HUES48 (cell line): ENCODE data around the gene ZNF765.
"Not testable (repeated sequence)": the region's sequence is repeated elsewhere in the genome, so short reads cannot be mapped to it uniquely, and the experiment has no call there.

ENCODE experiments used
- H3K27ac ChIP-seq: one replicate; pipeline ENCODE4 v1.7.0; 2013; ENCODE audit warnings: low read depth, low read length, inconsistent platforms
- H3K27me3 ChIP-seq: 2 replicates; pipeline ENCODE4 v1.6.1; 2013; ENCODE audit warnings: mild to moderate bottlenecking, low read length; ENCODE audit not compliant: control insufficient read depth, insufficient read depth
- H3K36me3 ChIP-seq: 2 replicates; pipeline ENCODE4 v1.6.1; 2013; ENCODE audit warnings: low read length; ENCODE audit not compliant: control insufficient read depth, insufficient read depth
- H3K4me1 ChIP-seq: 2 replicates; pipeline ENCODE4 v1.6.1; 2013; ENCODE audit warnings: mild to moderate bottlenecking, low read length; ENCODE audit not compliant: control insufficient read depth, insufficient read depth
- H3K4me3 ChIP-seq: 2 replicates; pipeline ENCODE4 v1.5.1; 2013; ENCODE audit warnings: mild to moderate bottlenecking, low read depth, low read length
- H3K9ac ChIP-seq: 2 replicates; pipeline ENCODE4 v1.6.1; 2013; ENCODE audit warnings: mild to moderate bottlenecking, low read depth, low read length, moderate library complexity
- H3K9me3 ChIP-seq: 2 replicates; pipeline ENCODE4 v1.6.1; 2013; ENCODE audit warnings: low read length; ENCODE audit not compliant: control insufficient read depth, insufficient read depth

The ZNF765 gene

DNA sequence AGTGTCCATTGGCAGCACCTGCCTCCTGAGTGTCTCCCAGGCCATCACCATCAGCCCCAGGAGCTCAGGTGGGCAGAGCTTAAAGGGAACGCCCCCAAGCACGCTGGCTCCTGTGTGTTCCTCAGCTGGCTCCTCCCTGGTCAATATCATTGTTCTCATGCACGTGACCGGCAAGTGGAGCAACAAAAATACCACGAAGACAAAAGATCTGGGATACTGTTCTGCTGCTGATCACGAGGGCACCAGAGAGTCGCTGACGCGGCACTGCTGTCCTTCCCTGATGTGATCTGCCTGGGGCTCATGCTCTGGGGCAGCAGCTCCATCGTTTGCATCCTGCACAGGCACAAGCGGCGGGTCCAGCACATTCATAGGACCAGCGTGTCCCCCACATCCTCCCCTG lies 28.1 kb downstream of the ZNF765 start:
- not testable (repeated sequence) for H3K27me3 ChIP-seq, H3K4me3 ChIP-seq, H3K9me3 ChIP-seq, H3K36me3 ChIP-seq, H3K27ac ChIP-seq, H3K9ac ChIP-seq, H3K4me1 ChIP-seq

- H3K9me3 ChIP-seq, H3K9ac ChIP-seq, H3K27me3 ChIP-seq, H3K36me3 ChIP-seq, H3K27ac ChIP-seq, H3K4me3 ChIP-seq, H3K4me1 ChIP-seq: not testable (repeated sequence)
Observed at GRCh38 chr19:53423680-53424079, 28.7 kb downstream of the ZNF765 start.

GRCh38 chr19:53424968-53425597 lies 30.1 kb downstream of the ZNF765 start:
- H3K27me3 ChIP-seq, result no peaks in the 10 kb centered on the region
- H3K4me1 ChIP-seq, result no peaks in the 10 kb centered on the region
- H3K9ac ChIP-seq, result no peak overlapping the region
- no peaks in the 10 kb centered on the region for H3K9me3 ChIP-seq
- no peak overlapping the region for H3K27ac ChIP-seq
- H3K36me3 ChIP-seq, result no peaks in the 10 kb centered on the region
- H3K4me3 ChIP-seq, result no peak overlapping the region

- Histone ChIP-seq H3K4me3 (peak within 1 kb of the TSS; percentile 95), H3K9me3 (no peaks in the 10 kb centered on the region), H3K9ac (peak within 1 kb of the TSS; percentile 72), H3K27ac (peak within 1 kb of the TSS; percentile 90), H3K36me3 (peaks cover 31% of the 10 kb centered on the region), H3K4me1 (peaks cover 7% of the 10 kb centered on the region), H3K27me3 (no peaks in the 10 kb centered on the region)
Observed at GRCh38 chr19:53431399-53432087, 36.6 kb downstream of the ZNF765 start, which contains the start of gene ZNF761. TSS of gene ZNF761 (plus strand) at chr19:53431984. CDS start at chr19:53447269, 15,285 bp downstream.

DNA sequence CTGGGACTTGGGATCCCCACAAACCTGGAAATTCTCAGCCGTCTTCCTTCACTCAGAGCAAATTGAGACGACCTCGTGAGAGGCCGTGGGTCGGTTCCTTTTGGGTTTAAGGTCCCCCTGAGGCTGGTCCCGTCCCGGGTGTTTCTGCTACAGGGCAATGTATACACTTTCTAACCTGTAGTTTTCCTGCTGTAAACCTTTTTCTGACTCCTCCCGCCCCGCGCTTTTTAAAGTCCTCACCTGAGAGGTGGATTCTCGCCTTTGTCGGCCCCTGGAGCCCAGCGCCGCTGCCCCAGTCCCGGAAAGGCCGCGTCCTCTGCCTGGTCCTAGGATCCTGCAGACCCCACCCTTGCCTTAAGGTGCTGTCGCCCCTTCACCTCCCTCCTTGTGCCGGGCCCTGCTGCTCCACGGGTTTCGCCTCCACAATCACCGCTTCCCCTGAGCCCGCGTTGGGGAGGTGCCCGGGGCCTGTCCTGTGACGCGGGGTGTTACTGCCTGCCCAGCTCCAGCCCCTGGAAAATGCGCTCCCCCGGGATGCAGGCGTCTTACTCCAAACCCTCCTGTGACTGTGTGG lies 37.2 kb downstream of the ZNF765 start:
- H3K4me3 ChIP-seq, result peak overlapping the region; percentile 95
- H3K4me1 ChIP-seq, result peaks cover 7% of the 10 kb centered on the region
- no peaks in the 10 kb centered on the region for H3K27me3 ChIP-seq
- no peaks in the 10 kb centered on the region for H3K9me3 ChIP-seq
- H3K9ac ChIP-seq, result peak overlapping the region; percentile 67
- H3K27ac ChIP-seq, result peak overlapping the region; percentile 60
- peaks cover 36% of the 10 kb centered on the region for H3K36me3 ChIP-seq

DNA sequence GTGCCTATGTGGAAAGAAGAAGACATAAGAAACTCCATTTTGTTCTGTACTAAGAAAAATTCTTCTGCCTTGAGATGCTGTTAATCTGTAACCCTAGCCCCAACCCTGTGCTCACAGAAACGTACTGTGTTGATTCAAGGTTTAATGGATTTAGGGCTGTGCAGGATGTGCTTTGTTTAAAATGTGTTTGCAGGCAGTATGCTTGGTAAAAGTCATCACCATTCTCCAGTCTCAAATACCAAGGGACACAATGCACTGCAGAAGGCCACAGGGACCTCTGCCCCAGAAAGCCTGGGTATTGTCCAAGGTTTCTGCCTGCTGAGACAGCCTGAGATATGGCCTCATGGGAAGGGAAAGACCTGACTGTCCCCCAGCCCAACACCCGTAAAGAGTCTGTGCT lies 48.9 kb downstream of the ZNF765 start:
- peaks cover 75% of the 10 kb centered on the region for H3K36me3 ChIP-seq
- H3K4me3 ChIP-seq, result not testable (repeated sequence)

GRCh38 chr19:53447196-53447595 lies 52.2 kb downstream of the ZNF765 start:
- peaks cover 83% of the 10 kb centered on the region for H3K36me3 ChIP-seq
- H3K9ac ChIP-seq, H3K27ac ChIP-seq, H3K4me3 ChIP-seq, H3K27me3 ChIP-seq, H3K4me1 ChIP-seq: not testable (repeated sequence)
- H3K9me3 ChIP-seq, result peaks cover 11% of the 10 kb centered on the region

More for the DNA sequence above, 48.9 kb downstream of the ZNF765 start:
- H3K9ac ChIP-seq, H3K4me1 ChIP-seq, H3K27me3 ChIP-seq, H3K27ac ChIP-seq: not testable (repeated sequence)
- H3K9me3 ChIP-seq, result peaks cover 14% of the 10 kb centered on the region

DNA sequence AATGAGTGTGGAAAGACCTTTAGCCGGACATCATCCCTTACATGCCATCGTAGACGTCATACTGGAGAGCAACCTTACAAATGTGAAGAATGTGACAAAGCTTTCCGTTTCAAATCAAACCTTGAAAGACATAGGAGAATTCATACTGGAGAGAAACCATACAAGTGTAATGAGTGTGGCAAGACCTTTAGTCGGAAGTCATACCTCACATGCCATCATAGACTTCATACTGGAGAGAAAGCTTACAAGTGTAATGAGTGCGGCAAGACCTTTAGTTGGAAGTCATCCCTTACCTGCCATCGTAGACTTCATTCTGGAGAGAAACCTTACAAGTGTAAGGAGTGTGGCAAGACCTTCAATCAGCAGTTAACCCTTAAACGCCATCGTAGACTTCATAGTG lies 60.9 kb downstream of the ZNF765 start:
- Histone ChIP-seq H3K36me3 (peaks cover 68% of the 10 kb centered on the region), H3K4me1 (peaks cover 4% of the 10 kb centered on the region; the same call in 1 of the 2 replicates), H3K27me3 (no peaks in the 10 kb centered on the region), H3K9ac (no peak overlapping the region), H3K4me3 (no peak overlapping the region), H3K27ac (no peak overlapping the region), H3K9me3 (peaks cover 37% of the 10 kb centered on the region)

DNA sequence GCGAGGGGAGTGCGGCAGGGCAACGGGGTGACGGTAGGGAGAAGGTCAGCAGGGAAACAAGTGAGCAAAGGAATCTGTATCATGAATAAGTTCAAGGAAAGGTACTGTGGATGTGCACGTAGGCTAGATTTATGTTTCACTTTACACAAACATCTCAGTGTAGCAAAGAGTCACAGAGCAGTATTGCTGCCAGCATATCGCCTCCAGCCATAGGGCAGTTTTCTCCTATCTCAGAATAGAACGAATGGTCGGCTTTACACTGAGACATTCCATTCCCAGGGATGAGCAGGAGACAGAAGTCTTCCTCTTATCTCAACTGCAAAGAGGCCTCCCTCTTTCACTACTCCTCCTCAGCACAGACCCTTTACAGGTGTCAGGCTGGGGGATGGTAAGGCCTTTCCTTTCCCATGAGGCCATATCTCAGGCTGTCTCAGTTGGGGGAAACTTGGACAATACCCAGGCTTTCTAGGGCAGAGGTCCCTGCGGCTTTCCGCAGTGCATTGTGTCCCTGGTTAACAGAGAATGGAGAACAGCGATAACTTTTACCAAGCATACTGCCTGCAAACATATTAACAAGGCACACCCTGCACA lies 65.3 kb downstream of the ZNF765 start:
- H3K27ac ChIP-seq, H3K9ac ChIP-seq, H3K27me3 ChIP-seq, H3K4me3 ChIP-seq, H3K4me1 ChIP-seq: not testable (repeated sequence)
- peaks cover 23% of the 10 kb centered on the region for H3K9me3 ChIP-seq
- H3K36me3 ChIP-seq, result peaks cover 26% of the 10 kb centered on the region

GRCh38 chr19:53461866-53462265 lies 66.9 kb downstream of the ZNF765 start:
- Histone ChIP-seq H3K27ac (no peak overlapping the region), H3K27me3 (no peaks in the 10 kb centered on the region), H3K4me3 (no peak overlapping the region), H3K36me3 (peaks cover 10% of the 10 kb centered on the region), H3K9me3 (peaks cover 7% of the 10 kb centered on the region; the same call in 1 of the 2 replicates), H3K9ac (no peak overlapping the region), H3K4me1 (peaks cover 9% of the 10 kb centered on the region)

GRCh38 chr19:53462861-53463260 lies 67.9 kb downstream of the ZNF765 start:
- Histone ChIP-seq H3K9me3 (no peaks in the 10 kb centered on the region), H3K4me3 (peak overlapping the region; percentile 69), H3K4me1 (peaks cover 9% of the 10 kb centered on the region), H3K36me3 (0 out of 2 replicates have a peak, but pooled peaks cover 2% of the 10 kb centered on the region), H3K27me3 (no peaks in the 10 kb centered on the region), H3K27ac (no peak overlapping the region), H3K9ac (no peak overlapping the region)
